DOHH2 (cell line): ENCODE results near the gene SHQ1.

Source experiments
- H3F3A ChIP-seq: fragments of 200-600 bp; sonication (generic), shearing (Covaris generic); 2 replicates; pipeline ENCODE4 v1.6.0; 2016; ENCODE audit warnings: antibody characterized with exemption, mild to moderate bottlenecking; ENCODE audit not compliant: control insufficient read depth, insufficient read depth
- H3K27ac ChIP-seq: fragments of 200-600 bp; sonication (generic); 2 replicates; pipeline ENCODE4 v1.5.1; 2014; ENCODE audit warnings: low read depth, mild to moderate bottlenecking, low read length, moderate library complexity
- H3K27me3 ChIP-seq: fragments of 200-600 bp; sonication (generic); 2 replicates; pipeline ENCODE4 v1.6.1; 2014; ENCODE audit warnings: mild to moderate bottlenecking, low read length, mixed read lengths; ENCODE audit not compliant: control insufficient read depth
- H3K36me3 ChIP-seq: fragments of 200-600 bp; sonication (generic); 2 replicates; pipeline ENCODE4 v1.6.1; 2014; ENCODE audit warnings: mild to moderate bottlenecking, low read length, moderate library complexity, mixed read lengths; ENCODE audit not compliant: control insufficient read depth
- H3K4me1 ChIP-seq: fragments of 200-600 bp; sonication (generic); 2 replicates; pipeline ENCODE4 v1.6.1; 2014; ENCODE audit warnings: mild to moderate bottlenecking, low read length, mixed read lengths; ENCODE audit not compliant: control insufficient read depth
- H3K4me2 ChIP-seq: fragments of 200-600 bp; sonication (generic); 2 replicates; pipeline ENCODE4 v1.6.0; 2014; ENCODE audit warnings: mild to moderate bottlenecking, low read length, moderate library complexity
- H3K4me3 ChIP-seq: fragments of 200-600 bp; sonication (generic); 2 replicates; pipeline ENCODE4 v1.5.1; 2014; ENCODE audit warnings: mild to moderate bottlenecking, low read length, mixed read lengths
- H3K79me2 ChIP-seq: fragments of 200-600 bp; sonication (generic); 2 replicates; pipeline ENCODE4 v1.6.1; 2014; ENCODE audit warnings: mild to moderate bottlenecking, low read length, mixed read lengths; ENCODE audit not compliant: control insufficient read depth
- H3K9me2 ChIP-seq: fragments of 200-600 bp; sonication (generic); replicated peaks from 2 replicates; pipeline ENCODE4 v1.6.1; 2014; ENCODE audit warnings: mild to moderate bottlenecking, low read length, mixed read lengths; ENCODE audit not compliant: control insufficient read depth
- H3K9me3 ChIP-seq: fragments of 200-600 bp; sonication (generic); 2 replicates; pipeline ENCODE4 v1.6.1; 2014; ENCODE audit warnings: antibody characterized with exemption, low read length, mixed read lengths; ENCODE audit not compliant: control insufficient read depth, insufficient read depth
- H4K20me1 ChIP-seq: fragments of 200-600 bp; sonication (generic); 2 replicates; pipeline ENCODE4 v1.6.0; 2014; ENCODE audit warnings: low read depth, mild to moderate bottlenecking, antibody characterized with exemption, low read length, moderate library complexity; ENCODE audit not compliant: control insufficient read depth, insufficient read depth
- EZH2phosphoT487 ChIP-seq: fragments of 200-600 bp; sonication (generic); IDR thresholded peaks from 2 replicates; pipeline ENCODE4 v1.6.1; 2017; ENCODE audit warnings: borderline replicate concordance, mild to moderate bottlenecking, antibody characterized with exemption, low read length, moderate library complexity, mixed read lengths
- TF ChIP-seq, protein P1 (sequence below): fragments of 200-600 bp; sonication (generic); IDR thresholded peaks from one replicate; pipeline ENCODE4 v1.5.1; 2014; ENCODE audit warnings: antibody characterized with exemption, mild to moderate bottlenecking, low read depth, low read length; ENCODE audit not compliant: poor library complexity, severe bottlenecking

Gene SHQ1

DNA sequence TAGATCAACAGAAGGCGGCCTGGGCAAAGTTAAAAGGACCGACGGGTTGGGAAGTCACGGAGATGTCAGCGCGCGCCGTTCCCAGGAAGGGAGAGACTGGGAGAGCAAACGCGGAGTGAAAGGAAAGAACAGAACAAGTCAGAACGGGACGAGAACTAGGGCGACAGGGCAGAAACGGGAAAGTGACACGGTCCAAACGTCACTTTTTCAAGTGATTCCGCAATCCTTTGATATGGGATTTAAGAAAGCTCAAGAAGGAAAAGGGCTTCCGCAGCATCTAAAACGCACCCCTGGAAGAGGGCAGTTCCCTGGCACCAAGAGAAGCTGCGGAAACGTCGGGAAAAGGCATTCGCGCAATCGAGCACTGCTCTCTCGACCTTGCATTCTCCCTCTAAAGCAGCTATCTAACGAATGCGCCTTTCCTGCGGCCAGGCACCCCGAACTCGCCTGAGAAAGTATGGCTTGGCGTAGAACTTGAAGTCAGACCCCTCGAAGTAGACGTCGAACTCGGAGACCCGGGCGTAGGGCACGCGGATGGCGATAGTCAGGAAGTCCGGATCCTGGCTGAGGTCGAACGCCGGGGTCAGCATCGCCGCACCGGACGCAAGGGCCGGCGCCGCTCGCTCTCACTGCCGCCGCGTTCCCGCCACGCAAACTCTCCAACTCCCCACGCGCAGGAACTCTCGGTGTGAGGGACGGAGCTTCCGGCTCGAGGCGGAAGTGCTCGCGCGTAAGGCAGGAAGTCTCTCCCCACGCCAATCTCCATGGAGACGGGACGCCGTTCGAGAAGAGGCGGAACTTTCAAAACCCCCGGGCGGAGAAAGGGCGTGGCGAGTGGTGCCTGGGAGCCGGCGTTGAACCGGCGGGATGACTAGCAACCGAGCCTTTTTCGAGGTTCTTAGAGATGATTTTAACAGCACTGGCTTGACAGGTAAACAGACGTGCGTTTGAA is at the start of gene SHQ1:
SHQ1 (minus strand) TSS at position 695 of the 952 bp plus-strand sequence; CDS start at position 590, 105 bp downstream.
- peak within 1 kb of the TSS; percentile 85 for H3K4me3 ChIP-seq
- peaks cover 50% of the 10 kb centered on the region for H3K79me2 ChIP-seq
- H4K20me1 ChIP-seq, result peaks cover 5% of the 10 kb centered on the region; the same call in 1 of the 2 replicates
- H3K9me3 ChIP-seq, result no peaks in the 10 kb centered on the region
- no peaks in the 10 kb centered on the region for H3K9me2 ChIP-seq
- peak within 1 kb of the TSS; percentile 47 for H3K27ac ChIP-seq
- peaks cover 41% of the 10 kb centered on the region for H3K4me1 ChIP-seq
- H3K27me3 ChIP-seq, result no peaks in the 10 kb centered on the region
- H3K36me3 ChIP-seq, result peaks cover 11% of the 10 kb centered on the region; the same call in 1 of the 2 replicates
- H3F3A ChIP-seq, result 0 out of 2 replicates have a peak, but pooled peaks cover 3% of the 10 kb centered on the region
- peak within 1 kb of the TSS; percentile 83 for H3K4me2 ChIP-seq
- TF ChIP-seq, protein P1, sequence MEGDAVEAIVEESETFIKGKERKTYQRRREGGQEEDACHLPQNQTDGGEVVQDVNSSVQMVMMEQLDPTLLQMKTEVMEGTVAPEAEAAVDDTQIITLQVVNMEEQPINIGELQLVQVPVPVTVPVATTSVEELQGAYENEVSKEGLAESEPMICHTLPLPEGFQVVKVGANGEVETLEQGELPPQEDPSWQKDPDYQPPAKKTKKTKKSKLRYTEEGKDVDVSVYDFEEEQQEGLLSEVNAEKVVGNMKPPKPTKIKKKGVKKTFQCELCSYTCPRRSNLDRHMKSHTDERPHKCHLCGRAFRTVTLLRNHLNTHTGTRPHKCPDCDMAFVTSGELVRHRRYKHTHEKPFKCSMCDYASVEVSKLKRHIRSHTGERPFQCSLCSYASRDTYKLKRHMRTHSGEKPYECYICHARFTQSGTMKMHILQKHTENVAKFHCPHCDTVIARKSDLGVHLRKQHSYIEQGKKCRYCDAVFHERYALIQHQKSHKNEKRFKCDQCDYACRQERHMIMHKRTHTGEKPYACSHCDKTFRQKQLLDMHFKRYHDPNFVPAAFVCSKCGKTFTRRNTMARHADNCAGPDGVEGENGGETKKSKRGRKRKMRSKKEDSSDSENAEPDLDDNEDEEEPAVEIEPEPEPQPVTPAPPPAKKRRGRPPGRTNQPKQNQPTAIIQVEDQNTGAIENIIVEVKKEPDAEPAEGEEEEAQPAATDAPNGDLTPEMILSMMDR, result no peak
- TF ChIP-seq EZH2phosphoT487, result no peak

DNA sequence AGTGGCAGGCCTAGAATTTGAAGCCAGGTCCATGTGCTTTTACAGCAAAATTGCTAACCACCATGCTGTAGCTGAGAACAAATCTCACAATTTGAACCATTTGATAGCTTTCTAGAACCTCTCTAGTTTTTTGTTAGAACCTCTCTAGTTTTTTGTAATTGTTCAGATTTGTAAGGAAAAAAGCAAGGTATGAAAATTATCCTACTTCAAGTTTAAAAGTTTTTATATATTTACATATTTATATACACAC is 49.4 kb upstream of the SHQ1 start:
- H3F3A ChIP-seq, result no peaks in the 10 kb centered on the region
- H3K4me3 ChIP-seq, result no peak overlapping the region
- H3K27ac ChIP-seq, result no peak overlapping the region
- no peaks in the 10 kb centered on the region for H3K79me2 ChIP-seq
- no peaks in the 10 kb centered on the region for H3K9me2 ChIP-seq
- no peaks in the 10 kb centered on the region for H3K36me3 ChIP-seq
- H4K20me1 ChIP-seq, result no peaks in the 10 kb centered on the region
- peaks cover 14% of the 10 kb centered on the region for H3K27me3 ChIP-seq
- TF ChIP-seq, protein P1, result no peak
- H3K4me2 ChIP-seq, result no peak overlapping the region
- H3K9me3 ChIP-seq, result no peaks in the 10 kb centered on the region
- no peaks in the 10 kb centered on the region for H3K4me1 ChIP-seq

DNA sequence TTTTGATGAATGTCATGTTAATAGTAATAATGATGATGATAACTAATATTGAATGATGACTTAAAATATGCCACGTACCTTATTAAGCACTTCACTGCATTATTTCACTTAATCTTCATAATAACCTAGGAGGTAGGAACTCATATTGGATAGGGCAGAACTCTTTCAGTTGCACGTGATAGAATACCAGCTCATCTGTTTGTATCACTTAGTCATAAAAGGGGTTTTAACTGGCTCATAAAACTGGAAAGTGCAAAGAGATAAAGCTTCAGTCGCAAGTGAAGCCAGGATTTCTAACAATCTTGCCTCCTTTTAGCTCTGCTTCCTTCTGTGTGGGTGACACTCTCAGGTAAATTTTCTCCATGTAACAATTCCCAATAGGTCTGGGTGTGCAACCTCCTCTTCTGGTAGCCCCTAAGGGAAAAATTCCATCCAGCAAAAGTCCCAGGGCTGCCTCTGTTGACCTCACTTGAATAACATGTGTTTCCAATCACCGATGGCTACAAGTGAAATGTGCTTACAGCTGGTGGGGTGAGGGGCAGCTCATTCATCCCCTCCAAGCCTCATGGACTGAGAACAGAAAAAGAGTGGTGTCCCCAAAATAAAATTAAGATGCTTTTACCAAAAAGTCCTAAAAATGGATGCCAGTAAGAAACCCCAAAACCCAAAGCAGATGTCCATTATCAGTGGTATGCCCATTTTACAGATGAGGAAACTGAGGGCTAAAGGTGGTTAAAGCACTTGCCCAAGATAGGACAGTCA is 48.9 kb upstream of the SHQ1 start:
- no peaks in the 10 kb centered on the region for H3K9me3 ChIP-seq
- TF ChIP-seq, protein P1, result no peak
- TF ChIP-seq EZH2phosphoT487, result no peak
- H3K79me2 ChIP-seq, result no peaks in the 10 kb centered on the region
- no peaks in the 10 kb centered on the region for H3K4me1 ChIP-seq
- peaks cover 19% of the 10 kb centered on the region for H3K27me3 ChIP-seq
- no peaks in the 10 kb centered on the region for H3K36me3 ChIP-seq
- no peak overlapping the region for H3K27ac ChIP-seq
- H3K4me3 ChIP-seq, result no peak overlapping the region
- no peaks in the 10 kb centered on the region for H3F3A ChIP-seq
- no peaks in the 10 kb centered on the region for H3K9me2 ChIP-seq
- no peak overlapping the region for H3K4me2 ChIP-seq
- H4K20me1 ChIP-seq, result no peaks in the 10 kb centered on the region
